ENCODE results near the gene CIB2.

The CIB2 gene

DNA sequence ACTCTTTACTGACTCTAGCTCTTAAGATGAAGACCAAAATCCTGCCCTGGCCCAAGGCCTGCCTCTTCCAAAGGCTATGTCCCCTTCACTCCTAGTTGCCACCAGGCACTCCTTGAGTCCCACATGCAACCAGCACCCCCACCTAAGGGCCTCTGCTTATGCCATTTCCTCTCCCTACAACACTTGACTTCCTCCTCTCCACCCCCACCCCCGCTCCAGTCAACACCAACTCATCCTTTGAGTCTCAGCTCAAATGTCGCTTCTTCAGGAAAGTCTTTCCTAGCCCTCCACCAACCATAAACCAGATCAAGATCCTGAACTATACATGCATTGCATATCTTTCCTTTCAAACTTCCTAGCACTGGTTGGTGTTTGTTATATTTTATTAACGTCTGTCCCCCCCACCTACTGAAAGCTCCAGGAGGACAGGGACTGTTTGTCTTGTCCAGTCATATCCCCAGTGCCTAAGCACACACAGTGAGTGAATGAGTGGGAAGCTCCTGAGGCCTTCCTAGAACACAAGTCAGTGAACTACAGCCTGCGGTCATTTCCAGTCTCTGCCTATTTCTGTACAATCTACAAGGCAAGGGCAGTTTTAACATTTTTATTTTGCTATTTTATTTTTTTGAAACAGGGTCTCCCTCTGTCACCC, 61.1 kb downstream of the CIB2 start:
- DNase-seq (ENCODE audit: low read depth): no peak
- H3K4me1 ChIP-seq (ENCODE audit: control insufficient read depth, insufficient read depth, low read length): peaks cover 86% of the 10 kb centered on the region
- no peaks in the 10 kb centered on the region for H3K36me3 ChIP-seq (ENCODE audit: control insufficient read depth, insufficient read depth, low read length, severe bottlenecking)
- no peak overlapping the region for H3K4me3 ChIP-seq (ENCODE audit: low read length)
- no peaks in the 10 kb centered on the region for H3K27me3 ChIP-seq (replicated peaks; ENCODE audit: control insufficient read depth, insufficient read depth, low read length)
- no peak overlapping the region for H3K9ac ChIP-seq (ENCODE audit: low read length)
- no peaks in the 10 kb centered on the region for H3K9me3 ChIP-seq (ENCODE audit: control insufficient read depth, low read length)

DNA sequence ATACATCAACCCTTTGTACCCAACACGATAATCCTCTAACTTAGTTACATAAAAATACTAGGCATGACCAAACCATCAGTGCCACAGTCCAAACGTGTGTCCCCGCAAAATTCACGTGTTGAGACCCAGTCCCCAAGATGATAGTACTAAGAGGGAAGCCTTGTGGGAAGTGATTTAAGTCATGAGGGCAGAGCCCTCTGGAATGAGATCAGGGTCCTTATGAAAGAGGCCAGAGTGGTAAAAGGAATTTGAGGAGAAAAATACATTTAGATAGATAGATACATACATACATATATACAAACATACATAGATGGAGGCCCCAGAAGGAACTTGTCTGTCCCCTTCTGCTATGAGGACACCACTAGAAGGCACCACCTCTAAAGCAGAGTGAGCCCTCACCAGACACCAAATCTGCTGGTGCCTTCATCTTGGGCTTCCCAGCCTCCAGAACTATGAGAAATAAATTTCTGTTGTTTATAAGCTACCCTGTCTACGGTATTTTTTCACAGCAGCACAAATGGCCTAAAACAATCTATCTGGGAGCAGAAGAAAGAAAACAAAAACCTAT, 61.7 kb downstream of the CIB2 start:
- Histone ChIP-seq H3K27me3 (replicated peaks; ENCODE audit: control insufficient read depth, insufficient read depth, low read length) (no peaks in the 10 kb centered on the region), H3K36me3 (ENCODE audit: control insufficient read depth, insufficient read depth, low read length, severe bottlenecking) (no peaks in the 10 kb centered on the region), H3K4me3 (ENCODE audit: low read length) (no peak overlapping the region), H3K9ac (ENCODE audit: low read length) (no peak overlapping the region), H3K9me3 (ENCODE audit: control insufficient read depth, low read length) (no peaks in the 10 kb centered on the region), H3K4me1 (ENCODE audit: control insufficient read depth, insufficient read depth, low read length) (peaks cover 86% of the 10 kb centered on the region)
- no peak for DNase-seq (ENCODE audit: low read depth)

DNA sequence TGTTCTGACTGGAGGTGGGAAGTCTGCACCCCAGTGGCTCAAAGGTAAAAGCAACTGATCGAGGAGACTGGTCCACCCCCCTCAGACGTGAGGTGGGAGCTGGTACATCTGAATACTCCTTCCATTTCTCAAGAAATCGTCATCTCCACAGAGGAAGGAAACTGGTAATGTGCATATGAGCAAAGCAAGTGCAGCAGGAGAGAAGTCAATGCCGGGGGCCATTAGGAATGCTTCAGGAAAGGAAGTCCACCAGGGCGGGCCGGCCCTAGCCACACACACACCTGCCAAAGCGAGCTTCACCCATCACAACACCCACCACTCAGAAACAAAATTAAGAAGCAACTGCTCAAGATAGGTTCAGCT, 62.2 kb downstream of the CIB2 start:
- DNase-seq (ENCODE audit: low read depth): no peak
- H3K9me3 ChIP-seq (ENCODE audit: control insufficient read depth, low read length): no peaks in the 10 kb centered on the region
- no peaks in the 10 kb centered on the region for H3K27me3 ChIP-seq (replicated peaks; ENCODE audit: control insufficient read depth, insufficient read depth, low read length)
- peak overlapping the region; percentile 35 for H3K9ac ChIP-seq (ENCODE audit: low read length)
- H3K4me1 ChIP-seq (ENCODE audit: control insufficient read depth, insufficient read depth, low read length): peaks cover 87% of the 10 kb centered on the region
- peak overlapping the region; percentile 40 for H3K4me3 ChIP-seq (ENCODE audit: low read length)
- H3K36me3 ChIP-seq (ENCODE audit: control insufficient read depth, insufficient read depth, low read length, severe bottlenecking): no peaks in the 10 kb centered on the region

DNA sequence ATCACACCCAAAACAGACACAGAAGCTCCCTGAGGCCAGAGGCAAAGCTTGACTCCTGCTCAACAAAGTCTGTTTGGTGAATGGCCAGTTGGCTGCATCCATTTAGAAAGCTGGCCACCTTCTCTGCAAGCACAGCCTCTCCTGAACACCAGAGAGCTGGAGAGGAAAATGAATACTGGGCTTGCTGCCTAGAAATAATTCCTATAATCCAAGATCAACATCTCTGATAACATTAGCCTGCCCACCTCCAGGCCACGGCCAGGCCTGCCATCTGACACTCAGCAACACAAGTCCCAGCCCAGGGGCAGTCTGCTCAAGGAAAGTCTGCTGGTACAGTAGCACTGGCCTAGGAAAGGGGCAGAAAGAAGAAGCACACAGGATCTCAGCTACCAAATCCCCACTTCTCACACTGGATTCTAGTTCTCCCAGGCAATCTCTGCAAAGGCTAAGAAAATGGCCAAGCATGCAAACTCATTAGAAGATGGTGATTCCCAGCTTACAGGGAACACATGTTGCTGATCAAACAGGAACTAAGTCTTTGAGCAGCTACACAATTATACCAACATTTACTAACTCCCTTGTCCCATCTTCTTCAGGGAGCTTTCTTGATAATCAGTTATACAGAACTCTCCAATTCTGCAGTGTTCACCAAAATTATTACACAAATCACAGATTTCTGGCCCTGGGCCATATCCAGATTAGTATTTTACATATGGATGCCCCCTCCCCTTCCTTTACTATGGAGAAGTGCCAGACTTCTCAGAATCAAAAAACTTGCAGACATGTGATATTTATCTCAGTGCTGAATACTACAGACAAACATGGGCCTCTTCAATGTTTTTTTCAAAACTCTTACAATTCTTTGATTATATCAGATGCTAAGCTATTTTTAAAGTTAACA, 63.7 kb downstream of the CIB2 start:
- H3K9me3 ChIP-seq (ENCODE audit: control insufficient read depth, low read length): no peaks in the 10 kb centered on the region
- no peak overlapping the region for H3K4me3 ChIP-seq (ENCODE audit: low read length)
- peaks cover 92% of the 10 kb centered on the region for H3K4me1 ChIP-seq (ENCODE audit: control insufficient read depth, insufficient read depth, low read length)
- peak overlapping the region; percentile 35 for H3K9ac ChIP-seq (ENCODE audit: low read length)
- DNase-seq (ENCODE audit: low read depth): peak; percentile 65
- no peaks in the 10 kb centered on the region for H3K27me3 ChIP-seq (replicated peaks; ENCODE audit: control insufficient read depth, insufficient read depth, low read length)
- H3K36me3 ChIP-seq (ENCODE audit: control insufficient read depth, insufficient read depth, low read length, severe bottlenecking): no peaks in the 10 kb centered on the region

DNA sequence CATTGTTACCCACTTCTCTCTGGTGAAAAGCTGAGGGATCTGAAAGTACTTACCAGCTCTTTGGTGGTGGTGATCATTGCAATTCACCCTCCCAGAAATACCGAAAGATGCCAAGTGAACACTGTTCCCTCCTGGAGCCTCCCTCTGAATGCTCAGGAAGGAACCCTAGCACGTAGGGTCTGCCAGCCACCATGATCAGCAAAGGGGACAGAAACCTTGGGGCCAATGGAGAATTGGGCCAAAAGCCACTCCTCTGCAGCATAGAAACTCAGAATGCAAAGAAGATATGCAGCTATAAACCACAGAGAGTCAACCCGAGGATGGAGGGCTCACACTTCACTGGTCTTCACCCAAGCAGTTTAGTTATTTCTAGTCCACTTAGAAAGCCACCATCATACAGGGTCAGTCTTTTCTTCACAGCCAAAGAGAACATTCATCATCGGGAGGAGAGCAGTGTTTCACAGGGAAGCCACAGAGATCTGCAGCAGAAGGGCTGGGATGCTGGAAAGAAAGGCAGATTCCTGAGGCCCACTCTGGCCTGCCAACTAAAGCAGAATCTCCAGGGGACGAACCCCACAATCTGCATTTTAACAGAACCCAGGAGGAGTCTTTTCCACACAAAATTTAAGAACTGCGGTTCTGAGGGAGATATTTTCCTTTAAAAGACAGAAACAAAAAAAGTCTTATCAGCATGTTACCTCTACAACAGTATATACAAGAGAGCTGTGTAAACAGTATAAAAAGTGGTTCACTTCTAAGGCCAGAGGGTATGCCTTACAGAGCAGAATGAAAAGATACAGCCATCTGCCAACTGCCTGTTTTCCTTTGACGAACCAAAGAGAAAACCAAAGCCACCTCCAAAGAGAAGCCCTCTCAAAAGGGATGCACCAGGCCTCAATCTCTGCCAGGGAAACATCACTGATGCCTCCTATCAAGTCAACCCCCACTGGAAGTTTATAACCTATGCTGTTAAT, 65.0 kb downstream of the CIB2 start:
- Histone ChIP-seq H3K9ac (ENCODE audit: low read length) (peak overlapping the region; percentile 69), H3K36me3 (ENCODE audit: control insufficient read depth, insufficient read depth, low read length, severe bottlenecking) (no peaks in the 10 kb centered on the region), H3K9me3 (ENCODE audit: control insufficient read depth, low read length) (no peaks in the 10 kb centered on the region), H3K4me1 (ENCODE audit: control insufficient read depth, insufficient read depth, low read length) (peaks cover 90% of the 10 kb centered on the region), H3K27me3 (replicated peaks; ENCODE audit: control insufficient read depth, insufficient read depth, low read length) (no peaks in the 10 kb centered on the region), H3K4me3 (ENCODE audit: low read length) (peak overlapping the region; percentile 57)
- DNase-seq (ENCODE audit: low read depth): no peak

DNA sequence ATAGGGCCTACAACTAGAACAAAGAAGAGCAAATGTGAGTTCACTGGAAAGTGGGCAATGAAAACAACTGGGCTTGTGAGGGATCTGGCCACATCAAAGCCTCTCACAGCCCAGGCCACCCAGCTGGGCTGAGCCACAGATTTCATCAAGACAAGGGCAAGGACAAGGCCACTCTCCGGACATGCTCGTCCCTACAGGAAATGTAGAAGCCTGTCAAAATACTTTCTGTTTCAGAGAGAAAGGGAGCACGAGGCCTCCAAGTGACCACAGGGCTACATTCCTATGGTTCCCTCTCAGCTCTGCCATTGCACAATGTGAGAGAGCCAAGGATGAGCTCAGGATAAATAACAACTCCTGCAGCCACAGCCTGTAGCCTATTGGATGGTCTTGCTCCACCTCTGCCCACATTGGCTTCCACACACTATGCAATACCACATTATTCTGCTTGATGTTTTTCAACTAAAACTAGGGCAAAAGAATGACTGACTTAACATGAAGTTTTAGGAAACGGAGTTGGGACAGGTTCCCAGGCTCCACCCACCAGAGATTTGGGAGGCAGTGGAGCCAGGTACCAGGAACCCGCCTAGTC, 65.9 kb downstream of the CIB2 start:
- H3K4me3 ChIP-seq (ENCODE audit: low read length): peak overlapping the region; percentile 69
- H3K36me3 ChIP-seq (ENCODE audit: control insufficient read depth, insufficient read depth, low read length, severe bottlenecking): no peaks in the 10 kb centered on the region
- peak; percentile 98 for DNase-seq (ENCODE audit: low read depth)
- no peaks in the 10 kb centered on the region for H3K9me3 ChIP-seq (ENCODE audit: control insufficient read depth, low read length)
- no peaks in the 10 kb centered on the region for H3K27me3 ChIP-seq (replicated peaks; ENCODE audit: control insufficient read depth, insufficient read depth, low read length)
- peak overlapping the region; percentile 90 for H3K9ac ChIP-seq (ENCODE audit: low read length)
- H3K4me1 ChIP-seq (ENCODE audit: control insufficient read depth, insufficient read depth, low read length): peaks cover 84% of the 10 kb centered on the region

DNA sequence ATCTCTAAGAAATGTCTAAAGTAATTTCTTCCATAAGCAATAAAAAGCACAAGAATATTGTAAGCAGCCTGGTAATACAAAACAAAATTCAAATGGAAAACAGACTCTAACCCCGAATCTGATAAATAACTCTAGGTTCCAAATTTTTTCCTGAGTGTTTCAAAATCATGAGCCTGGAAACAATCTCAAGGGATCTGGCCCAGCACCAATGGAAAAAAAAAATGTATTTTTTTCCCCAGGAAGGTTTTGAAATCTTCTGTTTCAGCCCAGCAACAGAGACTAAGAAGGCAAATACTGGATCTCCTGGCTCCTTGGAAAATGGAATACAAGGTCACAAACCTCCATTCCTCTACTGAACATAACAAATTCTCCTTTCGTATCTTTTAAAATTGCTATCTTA, 66.7 kb downstream of the CIB2 start:
- peak; percentile 91 for DNase-seq (ENCODE audit: low read depth)
- Histone ChIP-seq H3K9me3 (ENCODE audit: control insufficient read depth, low read length) (no peaks in the 10 kb centered on the region), H3K27me3 (replicated peaks; ENCODE audit: control insufficient read depth, insufficient read depth, low read length) (no peaks in the 10 kb centered on the region), H3K36me3 (ENCODE audit: control insufficient read depth, insufficient read depth, low read length, severe bottlenecking) (no peaks in the 10 kb centered on the region), H3K4me1 (ENCODE audit: control insufficient read depth, insufficient read depth, low read length) (peaks cover 80% of the 10 kb centered on the region), H3K9ac (ENCODE audit: low read length) (peak overlapping the region; percentile 90), H3K4me3 (ENCODE audit: low read length) (peak overlapping the region; percentile 69)

DNA sequence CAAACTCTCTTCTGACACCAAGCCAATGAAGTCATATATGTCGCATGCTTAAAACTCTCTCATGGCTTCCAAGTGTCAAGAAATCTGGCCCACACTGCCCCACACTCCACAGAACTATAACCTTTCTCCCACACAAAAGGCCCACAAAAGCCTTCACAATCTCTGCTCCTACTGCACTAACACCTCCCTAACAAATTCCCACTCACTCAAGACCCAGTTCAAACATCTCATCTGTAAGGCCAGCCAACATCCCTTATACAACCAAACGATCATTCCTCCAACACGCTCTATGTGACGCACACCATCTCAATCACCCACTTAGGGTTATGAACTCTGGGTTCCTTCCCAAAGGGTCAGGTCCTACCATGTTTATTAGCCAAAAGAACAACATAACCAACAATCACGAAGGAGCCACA, 67.3 kb downstream of the CIB2 start:
- H3K4me3 ChIP-seq (ENCODE audit: low read length): peak overlapping the region; percentile 60
- H3K9ac ChIP-seq (ENCODE audit: low read length): peak overlapping the region; percentile 81
- H3K36me3 ChIP-seq (ENCODE audit: control insufficient read depth, insufficient read depth, low read length, severe bottlenecking): no peaks in the 10 kb centered on the region
- H3K27me3 ChIP-seq (replicated peaks; ENCODE audit: control insufficient read depth, insufficient read depth, low read length): no peaks in the 10 kb centered on the region
- H3K9me3 ChIP-seq (ENCODE audit: control insufficient read depth, low read length): no peaks in the 10 kb centered on the region
- no peak for DNase-seq (ENCODE audit: low read depth)
- H3K4me1 ChIP-seq (ENCODE audit: control insufficient read depth, insufficient read depth, low read length): peaks cover 79% of the 10 kb centered on the region

DNA sequence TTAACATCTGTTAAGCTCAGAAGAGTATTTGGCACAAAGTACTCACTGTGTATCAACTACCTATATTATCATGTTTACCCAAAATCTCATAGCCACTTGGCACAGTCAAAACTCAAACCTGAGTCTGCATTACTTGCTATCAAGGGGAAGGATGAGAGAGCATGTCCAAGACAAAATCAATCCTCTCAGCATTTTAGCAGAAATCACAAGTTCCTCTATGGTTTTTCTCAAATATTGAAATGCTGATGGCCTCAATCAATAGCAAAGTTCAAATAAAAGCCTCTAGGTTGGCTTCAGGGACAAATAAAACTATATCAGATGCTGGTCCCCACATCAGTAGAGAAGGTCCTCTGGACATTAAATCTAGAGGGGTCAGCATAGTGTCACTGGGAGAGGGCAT, 68.0 kb downstream of the CIB2 start:
- no peak for DNase-seq (ENCODE audit: low read depth)
- H3K4me3 ChIP-seq (ENCODE audit: low read length): peak overlapping the region; percentile 60
- H3K9ac ChIP-seq (ENCODE audit: low read length): peak overlapping the region; percentile 81
- no peaks in the 10 kb centered on the region for H3K27me3 ChIP-seq (replicated peaks; ENCODE audit: control insufficient read depth, insufficient read depth, low read length)
- no peaks in the 10 kb centered on the region for H3K36me3 ChIP-seq (ENCODE audit: control insufficient read depth, insufficient read depth, low read length, severe bottlenecking)
- peaks cover 79% of the 10 kb centered on the region for H3K4me1 ChIP-seq (ENCODE audit: control insufficient read depth, insufficient read depth, low read length)
- no peaks in the 10 kb centered on the region for H3K9me3 ChIP-seq (ENCODE audit: control insufficient read depth, low read length)

DNA sequence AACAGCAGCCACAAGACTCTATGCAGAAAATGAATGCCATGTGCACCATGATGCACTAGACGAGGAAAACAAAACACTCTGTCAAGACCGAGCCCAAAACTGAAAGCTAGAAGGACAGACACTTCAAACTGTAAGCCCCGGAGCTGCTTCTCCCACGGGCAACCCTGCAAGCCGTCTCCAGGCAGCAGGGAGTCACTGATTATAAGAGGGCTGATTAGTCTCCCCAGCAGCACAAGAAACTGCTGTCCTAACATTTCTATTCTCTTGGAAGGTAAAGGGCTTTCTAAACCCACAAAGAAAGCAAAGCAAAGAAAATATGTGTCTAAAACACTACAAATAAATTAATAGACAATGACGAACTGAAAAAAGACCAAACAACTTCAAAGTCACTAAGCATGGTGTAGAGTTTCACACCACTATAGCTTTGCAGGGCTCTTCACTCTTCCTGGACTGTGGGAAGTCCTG, 69.2 kb downstream of the CIB2 start:
- Histone ChIP-seq H3K36me3 (ENCODE audit: control insufficient read depth, insufficient read depth, low read length, severe bottlenecking) (no peaks in the 10 kb centered on the region), H3K4me3 (ENCODE audit: low read length) (peak overlapping the region; percentile 74), H3K9ac (ENCODE audit: low read length) (peak overlapping the region; percentile 79), H3K27me3 (replicated peaks; ENCODE audit: control insufficient read depth, insufficient read depth, low read length) (no peaks in the 10 kb centered on the region), H3K4me1 (ENCODE audit: control insufficient read depth, insufficient read depth, low read length) (peaks cover 79% of the 10 kb centered on the region), H3K9me3 (ENCODE audit: control insufficient read depth, low read length) (no peaks in the 10 kb centered on the region)
- peak; percentile 75 for DNase-seq (ENCODE audit: low read depth)

Measured in adipocyte (in vitro differentiated cells).